HEK293 (cell line): ENCODE measurements around the gene SNRPA1.

ENCODE experiments used
- BCL11A ChIP-seq: fragments of 450-650 bp; formaldehyde crosslinking; IDR thresholded peaks from 2 replicates; pipeline ENCODE4 v1.5.1; 2016; ENCODE audit warnings: low read depth, missing biosample characterization, missing genetic modification characterization
- HOXD13 ChIP-seq: sonication (generic); formaldehyde crosslinking; IDR thresholded peaks from 2 replicates; pipeline ENCODE4 v1.8.0; 2022; ENCODE audit warnings: missing genetic modification reagents, borderline replicate concordance
- KLF10 ChIP-seq: fragments of 450-650 bp; IDR thresholded peaks from 2 replicates; pipeline ENCODE4 v1.5.1; 2018; ENCODE audit warnings: missing biosample characterization, mild to moderate bottlenecking, missing genetic modification characterization
- MZF1 ChIP-seq: fragments of 450-650 bp; formaldehyde crosslinking; IDR thresholded peaks from 2 replicates; pipeline ENCODE4 v1.5.1; 2017; ENCODE audit warnings: missing biosample characterization, missing genetic modification characterization, borderline replicate concordance
- OSR2 ChIP-seq: fragments of 450-650 bp; formaldehyde crosslinking; IDR thresholded peaks from 2 replicates; pipeline ENCODE4 v1.5.1; 2016; ENCODE audit warnings: missing biosample characterization, missing genetic modification characterization
- SP3 ChIP-seq: fragments of 450-650 bp; formaldehyde crosslinking; IDR thresholded peaks from 2 replicates; pipeline ENCODE4 v1.5.1; 2016; ENCODE audit warnings: missing biosample characterization, missing genetic modification characterization
- SP7 ChIP-seq: fragments of 450-650 bp; formaldehyde crosslinking; IDR thresholded peaks from 2 replicates; pipeline ENCODE4 v1.5.1; 2016; ENCODE audit warnings: missing biosample characterization, missing genetic modification characterization
- YY1 ChIP-seq: fragments of 450-650 bp; formaldehyde crosslinking; IDR thresholded peaks from 2 replicates; pipeline ENCODE4 v1.5.1; 2018; ENCODE audit warnings: missing biosample characterization, missing genetic modification characterization
- ZBTB17 ChIP-seq: fragments of 450-650 bp; formaldehyde crosslinking; IDR thresholded peaks from 2 replicates; pipeline ENCODE4 v1.5.1; 2016; ENCODE audit warnings: missing biosample characterization, missing genetic modification characterization
- ZEB2 ChIP-seq: fragments of 450-650 bp; formaldehyde crosslinking; IDR thresholded peaks from 2 replicates; pipeline ENCODE4 v1.5.1; 2016; ENCODE audit warnings: missing biosample characterization, missing genetic modification characterization
- ZFP37 ChIP-seq: fragments of 450-650 bp; formaldehyde crosslinking; IDR thresholded peaks from 2 replicates; pipeline ENCODE4 v1.5.1; 2016; ENCODE audit warnings: missing biosample characterization, missing genetic modification characterization
- ZFP69B ChIP-seq: fragments of 450-650 bp; formaldehyde crosslinking; IDR thresholded peaks from 2 replicates; pipeline ENCODE4 v1.5.1; 2016; ENCODE audit warnings: missing biosample characterization, missing genetic modification characterization
- ZNF10 ChIP-seq: fragments of 450-650 bp; formaldehyde crosslinking; IDR thresholded peaks from 2 replicates; pipeline ENCODE4 v1.5.1; 2017; ENCODE audit warnings: missing biosample characterization, missing genetic modification characterization
- ZNF121 ChIP-seq: fragments of 450-650 bp; formaldehyde crosslinking; IDR thresholded peaks from 2 replicates; pipeline ENCODE4 v1.5.1; 2016; ENCODE audit warnings: missing biosample characterization, missing genetic modification characterization
- ZNF146 ChIP-seq: fragments of 450-650 bp; formaldehyde crosslinking; IDR thresholded peaks from 2 replicates; pipeline ENCODE4 v1.5.1; 2016; ENCODE audit warnings: missing biosample characterization, missing genetic modification characterization
- ZNF391 ChIP-seq: fragments of 450-650 bp; formaldehyde crosslinking; IDR thresholded peaks from 2 replicates; pipeline ENCODE4 v1.5.1; 2016; ENCODE audit warnings: low read depth, missing biosample characterization, missing genetic modification characterization, borderline replicate concordance
- ZNF394 ChIP-seq: fragments of 450-650 bp; formaldehyde crosslinking; IDR thresholded peaks from 2 replicates; pipeline ENCODE4 v1.5.1; 2016; ENCODE audit warnings: missing biosample characterization, missing genetic modification characterization, mild to moderate bottlenecking, moderate library complexity, borderline replicate concordance
- ZNF501 ChIP-seq: fragments of 450-650 bp; formaldehyde crosslinking; IDR thresholded peaks from 2 replicates; pipeline ENCODE4 v1.5.1; 2016; ENCODE audit warnings: missing biosample characterization, missing genetic modification characterization
- ZNF561 ChIP-seq: fragments of 450-650 bp; IDR thresholded peaks from 2 replicates; pipeline ENCODE4 v1.5.1; 2018; ENCODE audit warnings: missing biosample characterization, missing genetic modification characterization, borderline replicate concordance
- ZNF624 ChIP-seq: fragments of 450-650 bp; formaldehyde crosslinking; IDR thresholded peaks from 2 replicates; pipeline ENCODE4 v1.5.1; 2017; ENCODE audit warnings: missing biosample characterization, missing genetic modification characterization
- ZNF660 ChIP-seq: fragments of 450-650 bp; IDR thresholded peaks from 2 replicates; pipeline ENCODE4 v1.5.1; 2018; ENCODE audit warnings: missing biosample characterization, mild to moderate bottlenecking, missing genetic modification characterization
- ZNF843 ChIP-seq: fragments of 450-650 bp; formaldehyde crosslinking; IDR thresholded peaks from 2 replicates; pipeline ENCODE4 v1.5.1; 2016; ENCODE audit warnings: missing biosample characterization, missing genetic modification characterization
- ZXDB ChIP-seq: fragments of 450-650 bp; formaldehyde crosslinking; IDR thresholded peaks from 2 replicates; pipeline ENCODE4 v1.5.1; 2016; ENCODE audit warnings: missing biosample characterization, missing genetic modification characterization
- TF ChIP-seq, protein P1 (sequence below): fragments of 450-650 bp; formaldehyde crosslinking; IDR thresholded peaks from 2 replicates; pipeline ENCODE4 v1.5.1; 2016; ENCODE audit warnings: missing biosample characterization, missing genetic modification characterization
- TF ChIP-seq, protein P2 (sequence below): fragments of 450-650 bp; formaldehyde crosslinking; IDR thresholded peaks from 2 replicates; pipeline ENCODE4 v1.5.1; 2016; ENCODE audit warnings: missing biosample characterization, missing genetic modification characterization
- TF ChIP-seq, protein P3 (sequence below): fragments of 450-650 bp; formaldehyde crosslinking; IDR thresholded peaks from 2 replicates; pipeline ENCODE4 v1.5.1; 2016; ENCODE audit warnings: missing biosample characterization, missing genetic modification characterization
- TF ChIP-seq, protein P4 (sequence below): fragments of 450-650 bp; formaldehyde crosslinking; IDR thresholded peaks from 2 replicates; pipeline ENCODE4 v1.5.1; 2016; ENCODE audit warnings: missing biosample characterization, missing genetic modification characterization

SNRPA1 gene

DNA sequence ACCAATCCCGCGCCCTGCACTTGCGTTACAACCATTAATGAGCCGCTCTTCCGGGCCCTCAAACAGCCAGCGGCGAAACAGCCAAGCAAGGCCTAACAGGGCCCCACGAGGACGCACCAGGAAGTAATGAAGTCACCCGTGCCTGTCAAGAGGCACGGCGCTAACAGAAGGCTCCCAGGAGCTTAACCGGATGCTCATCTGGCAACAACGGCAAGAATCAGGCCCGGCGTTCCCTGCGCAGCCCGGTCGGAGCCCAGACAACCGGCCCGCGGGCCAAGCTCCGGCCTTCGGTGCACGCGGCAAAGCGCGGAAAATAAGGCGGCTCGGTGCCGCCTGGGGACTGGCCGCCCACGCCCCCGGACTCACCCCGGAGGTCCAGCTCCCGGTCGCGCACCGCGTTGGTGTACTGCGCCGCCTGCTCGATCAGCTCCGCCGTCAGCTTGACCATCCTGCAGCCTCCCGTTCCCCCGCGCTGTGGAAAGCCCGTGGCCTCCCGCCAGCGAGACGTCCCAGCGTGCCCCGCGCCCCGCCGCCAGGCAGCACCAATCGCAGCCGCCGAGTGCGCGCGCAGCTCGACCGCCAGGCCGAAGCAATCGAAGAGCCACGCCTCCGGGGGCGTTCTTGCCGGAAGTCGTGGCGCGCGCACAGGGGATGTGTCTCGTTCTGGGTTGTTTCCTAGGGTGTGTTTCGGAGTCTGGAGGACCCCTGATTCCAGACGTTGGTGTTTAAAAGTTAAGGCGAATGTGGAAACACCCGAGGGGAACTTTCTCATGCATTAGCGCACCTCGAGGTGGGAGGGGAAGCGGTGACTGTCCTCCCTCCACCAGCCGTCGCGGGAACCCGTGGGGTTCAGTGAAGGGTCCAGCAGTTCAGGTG, at the start of gene SNRPA1 (continued):
- TF ChIP-seq, protein P1, sequence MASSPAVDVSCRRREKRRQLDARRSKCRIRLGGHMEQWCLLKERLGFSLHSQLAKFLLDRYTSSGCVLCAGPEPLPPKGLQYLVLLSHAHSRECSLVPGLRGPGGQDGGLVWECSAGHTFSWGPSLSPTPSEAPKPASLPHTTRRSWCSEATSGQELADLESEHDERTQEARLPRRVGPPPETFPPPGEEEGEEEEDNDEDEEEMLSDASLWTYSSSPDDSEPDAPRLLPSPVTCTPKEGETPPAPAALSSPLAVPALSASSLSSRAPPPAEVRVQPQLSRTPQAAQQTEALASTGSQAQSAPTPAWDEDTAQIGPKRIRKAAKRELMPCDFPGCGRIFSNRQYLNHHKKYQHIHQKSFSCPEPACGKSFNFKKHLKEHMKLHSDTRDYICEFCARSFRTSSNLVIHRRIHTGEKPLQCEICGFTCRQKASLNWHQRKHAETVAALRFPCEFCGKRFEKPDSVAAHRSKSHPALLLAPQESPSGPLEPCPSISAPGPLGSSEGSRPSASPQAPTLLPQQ (tag by site-specific recombination) = peak; percentile 65
- TF ChIP-seq ZNF660 (tag by site-specific recombination) = peak; percentile 21; the same call in 1 of the 2 replicates
- peak; percentile 24; the same call in 1 of the 2 replicates for TF ChIP-seq ZNF394
- TF ChIP-seq ZNF146 (tag by site-specific recombination) = peak; percentile 33
- TF ChIP-seq ZNF501 (tag by site-specific recombination) = peak; percentile 79
- TF ChIP-seq ZNF843 (tag by site-specific recombination) = peak; percentile 46; the same call in 1 of the 2 replicates
- TF ChIP-seq BCL11A (tag by site-specific recombination) = 0 out of 2 replicates have a peak, but pooled peaks have one; percentile 28
- peak; percentile 93 for TF ChIP-seq ZXDB (tag by site-specific recombination)
- no peak for TF ChIP-seq ZFP37 (tag by site-specific recombination)
- TF ChIP-seq HOXD13 (CRISPR knock-in tag) = no peak
- peak; percentile 95 for TF ChIP-seq SP3
- TF ChIP-seq ZNF10 (tag by site-specific recombination) = no peak
- TF ChIP-seq ZNF561 (tag by site-specific recombination) = 0 out of 2 replicates have a peak, but pooled peaks have one; percentile 49
- TF ChIP-seq, protein P2, sequence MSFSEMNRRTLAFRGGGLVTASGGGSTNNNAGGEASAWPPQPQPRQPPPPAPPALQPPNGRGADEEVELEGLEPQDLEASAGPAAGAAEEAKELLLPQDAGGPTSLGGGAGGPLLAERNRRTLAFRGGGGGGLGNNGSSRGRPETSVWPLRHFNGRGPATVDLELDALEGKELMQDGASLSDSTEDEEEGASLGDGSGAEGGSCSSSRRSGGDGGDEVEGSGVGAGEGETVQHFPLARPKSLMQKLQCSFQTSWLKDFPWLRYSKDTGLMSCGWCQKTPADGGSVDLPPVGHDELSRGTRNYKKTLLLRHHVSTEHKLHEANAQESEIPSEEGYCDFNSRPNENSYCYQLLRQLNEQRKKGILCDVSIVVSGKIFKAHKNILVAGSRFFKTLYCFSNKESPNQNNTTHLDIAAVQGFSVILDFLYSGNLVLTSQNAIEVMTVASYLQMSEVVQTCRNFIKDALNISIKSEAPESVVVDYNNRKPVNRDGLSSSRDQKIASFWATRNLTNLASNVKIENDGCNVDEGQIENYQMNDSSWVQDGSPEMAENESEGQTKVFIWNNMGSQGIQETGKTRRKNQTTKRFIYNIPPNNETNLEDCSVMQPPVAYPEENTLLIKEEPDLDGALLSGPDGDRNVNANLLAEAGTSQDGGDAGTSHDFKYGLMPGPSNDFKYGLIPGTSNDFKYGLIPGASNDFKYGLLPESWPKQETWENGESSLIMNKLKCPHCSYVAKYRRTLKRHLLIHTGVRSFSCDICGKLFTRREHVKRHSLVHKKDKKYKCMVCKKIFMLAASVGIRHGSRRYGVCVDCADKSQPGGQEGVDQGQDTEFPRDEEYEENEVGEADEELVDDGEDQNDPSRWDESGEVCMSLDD (tag by site-specific recombination) = peak; percentile 96
- peak; percentile 45 for TF ChIP-seq ZNF121 (tag by site-specific recombination)
- peak; percentile 63 for TF ChIP-seq ZFP69B (tag by site-specific recombination)
- 0 out of 2 replicates have a peak, but pooled peaks have one; percentile 22 for TF ChIP-seq YY1 (tag by site-specific recombination)
- peak; percentile 79 for TF ChIP-seq ZEB2 (tag by site-specific recombination)
- TF ChIP-seq ZBTB17 = peak; percentile 100
- TF ChIP-seq ZNF391 = peak; percentile 73; the same call in 1 of the 2 replicates
- peak; percentile 85 for TF ChIP-seq SP7
- TF ChIP-seq, protein P3, sequence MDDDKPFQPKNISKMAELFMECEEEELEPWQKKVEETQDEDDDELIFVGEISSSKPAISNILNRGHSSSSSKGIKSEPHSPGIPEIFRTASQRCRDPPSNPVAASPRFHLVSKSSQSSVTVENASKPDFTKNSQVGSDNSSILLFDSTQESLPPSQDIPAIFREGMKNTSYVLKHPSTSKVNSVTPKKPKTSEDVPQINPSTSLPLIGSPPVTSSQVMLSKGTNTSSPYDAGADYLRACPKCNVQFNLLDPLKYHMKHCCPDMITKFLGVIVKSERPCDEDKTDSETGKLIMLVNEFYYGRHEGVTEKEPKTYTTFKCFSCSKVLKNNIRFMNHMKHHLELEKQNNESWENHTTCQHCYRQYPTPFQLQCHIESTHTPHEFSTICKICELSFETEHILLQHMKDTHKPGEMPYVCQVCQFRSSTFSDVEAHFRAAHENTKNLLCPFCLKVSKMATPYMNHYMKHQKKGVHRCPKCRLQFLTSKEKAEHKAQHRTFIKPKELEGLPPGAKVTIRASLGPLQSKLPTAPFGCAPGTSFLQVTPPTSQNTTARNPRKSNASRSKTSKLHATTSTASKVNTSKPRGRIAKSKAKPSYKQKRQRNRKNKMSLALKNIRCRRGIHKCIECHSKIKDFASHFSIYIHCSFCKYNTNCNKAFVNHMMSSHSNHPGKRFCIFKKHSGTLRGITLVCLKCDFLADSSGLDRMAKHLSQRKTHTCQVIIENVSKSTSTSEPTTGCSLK = no peak
- no peak for TF ChIP-seq OSR2 (tag by site-specific recombination)
- no peak for TF ChIP-seq ZNF624 (tag by site-specific recombination)
- TF ChIP-seq MZF1 = peak; percentile 22; the same call in 1 of the 2 replicates
- TF ChIP-seq, protein P4, sequence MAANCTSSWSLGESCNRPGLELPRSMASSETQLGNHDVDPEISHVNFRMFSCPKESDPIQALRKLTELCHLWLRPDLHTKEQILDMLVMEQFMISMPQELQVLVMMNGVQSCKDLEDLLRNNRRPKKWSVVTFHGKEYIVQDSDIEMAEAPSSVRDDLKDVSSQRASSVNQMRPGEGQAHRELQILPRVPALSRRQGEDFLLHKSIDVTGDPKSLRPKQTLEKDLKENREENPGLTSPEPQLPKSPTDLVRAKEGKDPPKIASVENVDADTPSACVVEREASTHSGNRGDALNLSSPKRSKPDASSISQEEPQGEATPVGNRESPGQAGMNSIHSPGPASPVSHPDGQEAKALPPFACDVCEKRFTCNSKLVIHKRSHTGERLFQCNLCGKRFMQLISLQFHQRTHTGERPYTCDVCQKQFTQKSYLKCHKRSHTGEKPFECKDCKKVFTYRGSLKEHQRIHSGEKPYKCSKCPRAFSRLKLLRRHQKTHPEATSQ (tag by site-specific recombination) = peak; percentile 82; the same call in 1 of the 2 replicates
- peak; percentile 90 for TF ChIP-seq KLF10 (tag by site-specific recombination)
